Cortex of kidney (tissue), 1 donor: ENCODE results near the gene RPH3AL.
"Not testable (repeated sequence)": the region's sequence is repeated elsewhere in the genome, so short reads cannot be mapped to it uniquely, and the experiment has no call there.

Source experiments
- DNase-seq: peaks from one replicate; lab custom pipeline; 2025; lab: John Stamatoyannopoulos, UW

Gene RPH3AL

GRCh38 chr17:379531-380465, 27.2 kb upstream of the RPH3AL start:
- no peak for DNase-seq

GRCh38 chr17:378068-378467, 25.5 kb upstream of the RPH3AL start:
- no peak for DNase-seq

- DNase-seq, result no peak
Measured at GRCh38 chr17:376936-377863, 24.6 kb upstream of the RPH3AL start.

GRCh38 chr17:373613-374230, 21.1 kb upstream of the RPH3AL start:
- DNase-seq, result no peak

- no peak for DNase-seq
Measured at GRCh38 chr17:372157-373152, 19.8 kb upstream of the RPH3AL start.

- no peak for DNase-seq
Measured at GRCh38 chr17:371583-371982, 19.0 kb upstream of the RPH3AL start.

- not testable (repeated sequence) for DNase-seq
Measured at GRCh38 chr17:367656-368055, 15.0 kb upstream of the RPH3AL start.

- DNase-seq, result not testable (repeated sequence)
Measured at GRCh38 chr17:366657-367615, 14.3 kb upstream of the RPH3AL start.

GRCh38 chr17:364766-365165, 12.2 kb upstream of the RPH3AL start:
- DNase-seq, result no peak

- DNase-seq, result no peak
Measured at GRCh38 chr17:364308-364707, 11.7 kb upstream of the RPH3AL start.

GRCh38 chr17:362721-363120, 10.1 kb upstream of the RPH3AL start:
- no peak for DNase-seq

GRCh38 chr17:360092-360750, 7.6 kb upstream of the RPH3AL start:
- no peak for DNase-seq

GRCh38 chr17:358491-359151, 6.0 kb upstream of the RPH3AL start:
- no peak for DNase-seq

GRCh38 chr17:357644-358043, 5.0 kb upstream of the RPH3AL start:
- no peak for DNase-seq

- no peak for DNase-seq
Measured at GRCh38 chr17:356671-357434, 4.2 kb upstream of the RPH3AL start.

GRCh38 chr17:354651-355556, 2.3 kb upstream of the RPH3AL start:
- no peak for DNase-seq

GRCh38 chr17:353838-354234, 1.2 kb upstream of the RPH3AL start:
- DNase-seq, result no peak
